Body of pancreas (tissue), 4 donors: Measurements from ENCODE around the gene ATP5PO.

ENCODE experiments used
- POLR2A ChIP-seq, 3 donors: fragments of 450-650 bp; IDR thresholded peaks; one replicate each; pipeline ENCODE4 v1.6.1; 2016; ENCODE audit warnings: antibody characterized with exemption in 3 of 3, mild to moderate bottlenecking in 2 of 3
- TF ChIP-seq, protein P1 (sequence below), 7 experiments: fragments of 450-650 bp in 4 of 7; fragments of 200-600 bp in 3 of 7; sonication (generic) in 3 of 7; IDR thresholded peaks; one replicate each; pipeline ENCODE4 v1.5.1; 2016 to 2019; ENCODE audit warnings: antibody characterized with exemption in 7 of 7

DNA sequence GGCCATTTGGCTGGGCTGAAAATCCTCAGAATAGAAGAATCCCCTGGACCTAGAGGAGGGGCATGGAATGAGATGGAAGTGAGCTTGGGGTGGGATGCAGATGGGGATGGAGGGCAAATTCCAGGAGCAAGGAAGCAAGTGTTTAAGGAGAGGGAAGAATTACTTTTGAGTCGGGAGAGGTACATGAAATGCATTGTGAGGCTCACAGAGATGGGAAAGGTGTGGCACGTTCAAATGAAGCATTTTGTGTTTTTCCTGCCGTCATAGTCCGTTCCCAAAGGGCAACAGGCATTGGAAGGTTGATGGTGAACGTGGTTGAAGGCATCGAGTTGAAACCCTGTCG lies 30.5 kb downstream of the ATP5PO start:
- TF ChIP-seq, protein P1, sequence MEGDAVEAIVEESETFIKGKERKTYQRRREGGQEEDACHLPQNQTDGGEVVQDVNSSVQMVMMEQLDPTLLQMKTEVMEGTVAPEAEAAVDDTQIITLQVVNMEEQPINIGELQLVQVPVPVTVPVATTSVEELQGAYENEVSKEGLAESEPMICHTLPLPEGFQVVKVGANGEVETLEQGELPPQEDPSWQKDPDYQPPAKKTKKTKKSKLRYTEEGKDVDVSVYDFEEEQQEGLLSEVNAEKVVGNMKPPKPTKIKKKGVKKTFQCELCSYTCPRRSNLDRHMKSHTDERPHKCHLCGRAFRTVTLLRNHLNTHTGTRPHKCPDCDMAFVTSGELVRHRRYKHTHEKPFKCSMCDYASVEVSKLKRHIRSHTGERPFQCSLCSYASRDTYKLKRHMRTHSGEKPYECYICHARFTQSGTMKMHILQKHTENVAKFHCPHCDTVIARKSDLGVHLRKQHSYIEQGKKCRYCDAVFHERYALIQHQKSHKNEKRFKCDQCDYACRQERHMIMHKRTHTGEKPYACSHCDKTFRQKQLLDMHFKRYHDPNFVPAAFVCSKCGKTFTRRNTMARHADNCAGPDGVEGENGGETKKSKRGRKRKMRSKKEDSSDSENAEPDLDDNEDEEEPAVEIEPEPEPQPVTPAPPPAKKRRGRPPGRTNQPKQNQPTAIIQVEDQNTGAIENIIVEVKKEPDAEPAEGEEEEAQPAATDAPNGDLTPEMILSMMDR (IDR thresholded peaks at IDR 0.05) = no peak
- TF ChIP-seq POLR2A (IDR thresholded peaks at IDR 0.05) = no peak
